NT2/D1 (cell line): ENCODE measurements around the gene FARS2.

Source experiments
- SUZ12 ChIP-seq: IDR thresholded peaks from 2 replicates; pipeline ENCODE4 v1.6.1; 2011; ENCODE audit not compliant: insufficient read length, insufficient read depth; ENCODE audit errors: extremely low read depth
- ZNF274 ChIP-seq: IDR thresholded peaks from 2 replicates; pipeline ENCODE4 v1.6.1; 2011; ENCODE audit warnings: mild to moderate bottlenecking, low read depth, low read length

GRCh38 chr6:5271926-5272325 lies 10.6 kb downstream of the FARS2 start:
- no peak for TF ChIP-seq ZNF274
- TF ChIP-seq SUZ12 = no peak
